K562 (cell line): Measurements from ENCODE around the gene MBD5. TPM values are rescaled to one million over a fixed set of nuclear protein-coding genes. Genes with fewer than 3 reads are reported as not detected.

ENCODE experiments used
- ATAC-seq: fragments of 200-7000 bp; cut with Tn5 transposase; 3 replicates; pipeline ENCODE4 v1.9.1; 2020; ENCODE audit warnings: moderate library complexity
- BruUV-seq: library from RNA; stranded (reverse); fragments of 400-500 nt; replicated peaks from 2 replicates; lab custom pipeline; 2021; lab: Mats Ljungman, UMichigan
- CTCF ChIA-PET: fragments of 300-600 bp; formaldehyde crosslinking; extraction: SDS; loops from one replicate; lab custom pipeline; 2021; ENCODE audit warnings: low intra/inter-chr PET ratio; lab: Yijun Ruan, JAX
- POLR2A ChIA-PET: fragments of 300-600, 350-650 bp; sonication (Branson Sonifier 250); formaldehyde crosslinking; extraction: SDS; loops from one replicate; lab custom pipeline; 2021; ENCODE audit warnings: antibody characterized with exemption, inconsistent platforms; lab: Yijun Ruan, JAX
- DNase-seq, 4 experiments: peaks; one replicate each; pipeline versions ENCODE4 v3.0.0 to v3.0.0-alpha.2; 2011 to 2018; ENCODE audit warnings: low spot score in 3 of 4, mixed read lengths in 3 of 4; ENCODE audit errors: extremely low read depth in 1 of 4
- FAIRE-seq: peaks from 2 replicates; lab custom pipeline; 2011; peaks lifted over from hg19 to GRCh38; lab: Jason Lieb, UNC
- H2AFZ ChIP-seq: 2 replicates; pipeline ENCODE4 v1.6.0; 2011; ENCODE audit warnings: low read depth, low read length, control low read depth, inconsistent platforms
- H3K27ac ChIP-seq: fragments of 200-600 bp; 3 replicates; pipeline ENCODE4 v1.8.0; 2011; ENCODE audit warnings: low read depth, mild to moderate bottlenecking, control low read depth, inconsistent platforms, low read length, moderate library complexity, mixed read lengths; ENCODE audit errors: extremely low read depth
- H3K27me3 ChIP-seq, 2 experiments: fragments of 300-600 bp in 1 of 2; 2 replicates in 1 of 2; 3 replicates in 1 of 2; pipeline versions ENCODE4 v1.6.0 to v1.8.0; 2011; ENCODE audit warnings: inconsistent platforms in 2 of 2, low read length in 2 of 2, mild to moderate bottlenecking in 1 of 2, mixed read lengths in 1 of 2, moderate library complexity in 1 of 2; ENCODE audit not compliant: control insufficient read depth in 2 of 2, insufficient read depth in 2 of 2
- H3K36me3 ChIP-seq: fragments of 300-600 bp; 3 replicates; pipeline ENCODE4 v1.8.0; 2011; ENCODE audit warnings: mild to moderate bottlenecking, low read length, inconsistent platforms; ENCODE audit not compliant: control insufficient read depth, insufficient read depth
- H3K4me1 ChIP-seq, 2 experiments: fragments of 200-600 bp in 1 of 2; replicated peaks in 1 of 2; 2 replicates in 1 of 2; 3 replicates in 1 of 2; pipeline versions ENCODE4 v1.5.1 to v1.8.0; 2011; ENCODE audit warnings: inconsistent platforms in 2 of 2, low read length in 2 of 2, mild to moderate bottlenecking in 1 of 2, mixed read lengths in 1 of 2, moderate library complexity in 1 of 2; ENCODE audit not compliant: control insufficient read depth in 2 of 2, insufficient read depth in 2 of 2
- H3K4me2 ChIP-seq: 2 replicates; pipeline ENCODE4 v1.6.1; 2011; ENCODE audit warnings: low read length, control low read depth, inconsistent platforms, mixed read lengths; ENCODE audit not compliant: insufficient read depth
- H3K4me3 ChIP-seq: fragments of 200-600 bp; sonication (generic), shearing (Covaris generic); 2 replicates; pipeline ENCODE4 v1.5.1; 2016; ENCODE audit warnings: control low read depth, inconsistent platforms
- H3K79me2 ChIP-seq: fragments of 200-600 bp; 3 replicates; pipeline ENCODE4 v1.8.0; 2011; ENCODE audit warnings: low read length, inconsistent platforms; ENCODE audit not compliant: control insufficient read depth, insufficient read depth
- H3K9ac ChIP-seq, 2 experiments: 2 replicates each; pipeline versions ENCODE4 v1.6.0 to v1.6.1; 2011; ENCODE audit warnings: low read depth in 2 of 2, low read length in 2 of 2, control low read depth in 1 of 2, inconsistent platforms in 1 of 2, mild to moderate bottlenecking in 1 of 2, mixed read lengths in 1 of 2; ENCODE audit not compliant: insufficient read depth in 1 of 2
- H3K9me1 ChIP-seq: one replicate; pipeline ENCODE4 v1.6.0; 2011; ENCODE audit warnings: inconsistent platforms, mild to moderate bottlenecking, low read length, moderate library complexity; ENCODE audit not compliant: control insufficient read depth, insufficient read depth
- H3K9me3 ChIP-seq: replicated peaks from 2 replicates; pipeline ENCODE4 v1.5.1; 2011; ENCODE audit warnings: low read depth, low read length, inconsistent platforms; ENCODE audit not compliant: control insufficient read depth, insufficient read depth
- H4K20me1 ChIP-seq: replicated peaks from 2 replicates; pipeline ENCODE4 v1.6.1; 2011; ENCODE audit warnings: low read length, inconsistent platforms, mixed read lengths; ENCODE audit not compliant: control insufficient read depth, insufficient read depth
- DMBX1 ChIP-seq: fragments of 250-450 bp; sonication (Bioruptor Pico); IDR thresholded peaks from 2 replicates; pipeline ENCODE4 v1.8.0; 2022; ENCODE audit warnings: inconsistent platforms, mild to moderate bottlenecking, moderate library complexity, borderline replicate concordance
- ELK1 ChIP-seq: sonication (generic); formaldehyde crosslinking; IDR thresholded peaks from 2 replicates; pipeline ENCODE4 v1.8.1; 2022; ENCODE audit warnings: missing genetic modification reagents
- GTF2E2 ChIP-seq: fragments of 200-800 bp; sonication (Bioruptor generic); IDR thresholded peaks from 2 replicates; pipeline ENCODE4 v1.6.1; 2016; ENCODE audit warnings: missing genetic modification characterization, missing compliant biosample characterization
- HNRNPUL1 ChIP-seq: fragments of 200-400 bp; formaldehyde crosslinking; IDR thresholded peaks from 2 replicates; pipeline ENCODE4 v1.6.1; 2017; ENCODE audit warnings: low read length
- KLF1 ChIP-seq: fragments of 450-650 bp; IDR thresholded peaks from 2 replicates; pipeline ENCODE4 v1.6.1; 2016; ENCODE audit warnings: missing genetic modification characterization, missing compliant biosample characterization
- MYNN ChIP-seq, 2 experiments: sonication (generic); formaldehyde crosslinking in 1 of 2; IDR thresholded peaks; 2 replicates each; pipeline versions ENCODE4 v1.5.0 to v1.6.1; 2016 to 2020; ENCODE audit warnings: antibody characterized with exemption in 1 of 2, missing genetic modification reagents in 1 of 2
- NCOR1 ChIP-seq: fragments of 450-650 bp; IDR thresholded peaks from 2 replicates; pipeline ENCODE4 v1.6.1; 2016; ENCODE audit warnings: mild to moderate bottlenecking, moderate library complexity
- RBM39 ChIP-seq: fragments of 200-400 bp; formaldehyde crosslinking; optimal IDR thresholded peaks from 2 replicates; pipeline ENCODE3; 2018; ENCODE audit warnings: low read depth, low read length
- SMC3 ChIP-seq: conservative IDR thresholded peaks from 2 replicates; pipeline ENCODE4 v1.6.1; 2011; ENCODE audit warnings: low read depth, low read length, improper control_type of control experiment; ENCODE audit not compliant: insufficient read depth
- SRSF1 ChIP-seq: fragments of 200-400 bp; formaldehyde crosslinking; IDR thresholded peaks from 2 replicates; pipeline ENCODE4 v1.6.1; 2017; ENCODE audit warnings: mild to moderate bottlenecking, low read depth, low read length, moderate library complexity
- TAL1 ChIP-seq: fragments of 450-650 bp; IDR thresholded peaks from 2 replicates; pipeline ENCODE4 v1.6.1; 2016; ENCODE audit warnings: mild to moderate bottlenecking
- XRCC3 ChIP-seq: fragments of 450-650 bp; IDR thresholded peaks from 2 replicates; pipeline ENCODE4 v1.6.1; 2017; ENCODE audit warnings: mild to moderate bottlenecking, moderate library complexity
- ZBTB8A ChIP-seq: fragments of 450-650 bp; IDR thresholded peaks from 2 replicates; pipeline ENCODE4 v1.6.1; 2018; ENCODE audit warnings: mild to moderate bottlenecking, moderate library complexity; ENCODE audit not compliant: partially characterized antibody
- ZKSCAN3 ChIP-seq: fragments of 250-450 bp; sonication (Bioruptor Pico); IDR thresholded peaks from 2 replicates; pipeline ENCODE4 v1.4.0; 2020
- ZKSCAN8 ChIP-seq: fragments of 200-800 bp; sonication (Bioruptor generic); IDR thresholded peaks from 2 replicates; pipeline ENCODE4 v1.6.1; 2016; ENCODE audit warnings: missing genetic modification characterization, missing compliant biosample characterization
- ZNF124 ChIP-seq: sonication (generic); formaldehyde crosslinking; IDR thresholded peaks from 2 replicates; pipeline ENCODE4 v1.8.1; 2022; ENCODE audit warnings: missing genetic modification reagents
- in situ Hi-C: fragments of 300-500 bp; cut with MboI; formaldehyde crosslinking; loops from 4 replicates; pipeline ENCODE4 v1.15.0; 2018; ENCODE audit warnings: inconsistent platforms, mixed read lengths
- intact Hi-C: fragments of 100-400 bp; cut with micrococcal nuclease; formaldehyde crosslinking; loops from 2 replicates; pipeline ENCODE4 v1.14.2; 2022
- polyA plus RNA-seq, 8 experiments: library from polyadenylated mRNA; depleted of rRNA in 4 of 8; stranded (reverse) in 5 of 8; unstranded in 3 of 8; fragments of >200 nt; fragmentation: Nextera tagmentation in 2 of 8; fragmentation: Illumina TruSeq in 1 of 8; extraction: Ambion mirVana in 2 of 8; extraction: Trizol in 1 of 8; gene quantifications; 2 replicates each; pipeline versions ENCODE4 v1.2.1 to v1.2.3, GENCODE V29; 2011 to 2014; ENCODE audit warnings: inconsistent platforms in 1 of 8, missing spikeins in 1 of 8
- total RNA-seq, 7 experiments: library from RNA; depleted of rRNA in 6 of 7; stranded (reverse); fragments of >200 nt in 6 of 7; fragmentation: Illumina TruSeq in 2 of 7; extraction: Trizol in 2 of 7; gene quantifications; 2 replicates each; pipeline versions ENCODE4 v1.2.1 to v1.2.3, GENCODE V29; 2011 to 2021; ENCODE audit warnings: low replicate concordance in 1 of 7
- TF ChIP-seq, protein P1 (sequence below): fragments of 250-450 bp; sonication (Bioruptor Pico); IDR thresholded peaks from 2 replicates; pipeline ENCODE4 v1.8.0; 2022; ENCODE audit warnings: moderate library complexity, mild to moderate bottlenecking, inconsistent platforms

Gene MBD5
- total and polyA plus RNA-seq, 9 of the 15 experiments (the other 6 are each of a cell fraction or from before 2014, with no cell fraction given) = 3.4 to 14.5 (median 9.0) TPM

GRCh38 chr2:148338541-148338940 lies 317.6 kb downstream of the MBD5 start:
- no peak overlapping the region for H3K4me3 ChIP-seq
- H3K4me2 ChIP-seq = no peak overlapping the region
- H3K27ac ChIP-seq = no peak overlapping the region
- H3K4me1 ChIP-seq = no peaks in the 10 kb centered on the region
- ATAC-seq (no peak), FAIRE-seq (no peak), DNase-seq (no peak)
- POLR2A ChIA-PET = no interaction called here
- no peaks in the 10 kb centered on the region for H3K9me1 ChIP-seq
- no TSS peak for BruUV-seq
- no peaks in the 10 kb centered on the region for H3K9me3 ChIP-seq
- H3K9ac ChIP-seq = no peak overlapping the region
- no peak overlapping the region for H2AFZ ChIP-seq
- in situ Hi-C loops (no loop called here), intact Hi-C loops (no loop called here)
- no peaks in the 10 kb centered on the region for H3K36me3 ChIP-seq
- CTCF ChIA-PET = no interaction called here
- no peaks in the 10 kb centered on the region for H3K27me3 ChIP-seq
- TF ChIP-seq XRCC3 (no peak), DMBX1 (CRISPR knock-in tag) (no peak), MYNN (IDR thresholded peaks at IDR 0.05) (no peak), MYNN (CRISPR knock-in tag; IDR thresholded peaks at IDR 0.05) (no peak), ZKSCAN3 (CRISPR knock-in tag) (no peak), ZBTB8A (no peak), SRSF1 (no peak), KLF1 (tag) (no peak), RBM39 (no peak), TAL1 (no peak), ZKSCAN8 (CRISPR knock-in tag) (no peak), SMC3 (no peak), ZNF124 (CRISPR knock-in tag) (no peak), HNRNPUL1 (no peak), GTF2E2 (tag) (no peak), ELK1 (CRISPR knock-in tag) (no peak), NCOR1 (no peak)
- TF ChIP-seq, protein P1, sequence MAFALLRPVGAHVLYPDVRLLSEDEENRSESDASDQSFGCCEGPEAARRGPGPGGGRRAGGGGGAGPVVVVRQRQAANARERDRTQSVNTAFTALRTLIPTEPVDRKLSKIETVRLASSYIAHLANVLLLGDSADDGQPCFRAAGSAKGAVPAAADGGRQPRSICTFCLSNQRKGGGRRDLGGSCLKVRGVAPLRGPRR (CRISPR knock-in tag) = no peak
- no peaks in the 10 kb centered on the region for H4K20me1 ChIP-seq
- H3K79me2 ChIP-seq = no peaks in the 10 kb centered on the region
